Measurements from ENCODE around the gene HLCS. TPM values are rescaled to one million over a fixed set of nuclear protein-coding genes. Genes with fewer than 3 reads are reported as not detected.

Gene HLCS
- 10 to 100 TPM; 27.2 to 38.6 TPM for total RNA-seq

GRCh38 chr21:36966066-36966820 lies at the start of gene HLCS:
Gene HLCS (minus strand): TSS chr21:36966669. CDS start chr21:36966638, 31 bp downstream.
- peak; percentile 92 for ATAC-seq
- TF ChIP-seq, protein P1, sequence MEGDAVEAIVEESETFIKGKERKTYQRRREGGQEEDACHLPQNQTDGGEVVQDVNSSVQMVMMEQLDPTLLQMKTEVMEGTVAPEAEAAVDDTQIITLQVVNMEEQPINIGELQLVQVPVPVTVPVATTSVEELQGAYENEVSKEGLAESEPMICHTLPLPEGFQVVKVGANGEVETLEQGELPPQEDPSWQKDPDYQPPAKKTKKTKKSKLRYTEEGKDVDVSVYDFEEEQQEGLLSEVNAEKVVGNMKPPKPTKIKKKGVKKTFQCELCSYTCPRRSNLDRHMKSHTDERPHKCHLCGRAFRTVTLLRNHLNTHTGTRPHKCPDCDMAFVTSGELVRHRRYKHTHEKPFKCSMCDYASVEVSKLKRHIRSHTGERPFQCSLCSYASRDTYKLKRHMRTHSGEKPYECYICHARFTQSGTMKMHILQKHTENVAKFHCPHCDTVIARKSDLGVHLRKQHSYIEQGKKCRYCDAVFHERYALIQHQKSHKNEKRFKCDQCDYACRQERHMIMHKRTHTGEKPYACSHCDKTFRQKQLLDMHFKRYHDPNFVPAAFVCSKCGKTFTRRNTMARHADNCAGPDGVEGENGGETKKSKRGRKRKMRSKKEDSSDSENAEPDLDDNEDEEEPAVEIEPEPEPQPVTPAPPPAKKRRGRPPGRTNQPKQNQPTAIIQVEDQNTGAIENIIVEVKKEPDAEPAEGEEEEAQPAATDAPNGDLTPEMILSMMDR (IDR thresholded peaks at IDR 0.05), result peak in 3 of 7 experiments; percentile 23 to 56 (median 51)
- TF ChIP-seq POLR2A (IDR thresholded peaks at IDR 0.05), result peak; percentile 47 to 65 (median 60)
- H3K36me3 ChIP-seq (replicated peaks in 1 of 2; ENCODE audit: insufficient read depth in 1 of 2, low read depth in 2 of 2), result no peaks in the 10 kb centered on the region
- peak; percentile 78 to 82 (median 80) for DNase-seq
- intact Hi-C loops (cut with DNase I), result no loop called here
- no peaks in the 10 kb centered on the region for H3K27me3 ChIP-seq
- H3K27ac ChIP-seq, result peak within 1 kb of the TSS; percentile 77 to 92 (median 90)
- H3K9me3 ChIP-seq, result no peaks in the 10 kb centered on the region
- H3K4me3 ChIP-seq, result peak within 1 kb of the TSS; percentile 72 to 74
- 1% methylated on average over 54 of the region's 101 CpGs; no CpG with 5 or more reads in 1 of the 2 donors for WGBS, 2 donors
- H3K4me1 ChIP-seq, result peaks cover 19% of the 10 kb centered on the region

DNA sequence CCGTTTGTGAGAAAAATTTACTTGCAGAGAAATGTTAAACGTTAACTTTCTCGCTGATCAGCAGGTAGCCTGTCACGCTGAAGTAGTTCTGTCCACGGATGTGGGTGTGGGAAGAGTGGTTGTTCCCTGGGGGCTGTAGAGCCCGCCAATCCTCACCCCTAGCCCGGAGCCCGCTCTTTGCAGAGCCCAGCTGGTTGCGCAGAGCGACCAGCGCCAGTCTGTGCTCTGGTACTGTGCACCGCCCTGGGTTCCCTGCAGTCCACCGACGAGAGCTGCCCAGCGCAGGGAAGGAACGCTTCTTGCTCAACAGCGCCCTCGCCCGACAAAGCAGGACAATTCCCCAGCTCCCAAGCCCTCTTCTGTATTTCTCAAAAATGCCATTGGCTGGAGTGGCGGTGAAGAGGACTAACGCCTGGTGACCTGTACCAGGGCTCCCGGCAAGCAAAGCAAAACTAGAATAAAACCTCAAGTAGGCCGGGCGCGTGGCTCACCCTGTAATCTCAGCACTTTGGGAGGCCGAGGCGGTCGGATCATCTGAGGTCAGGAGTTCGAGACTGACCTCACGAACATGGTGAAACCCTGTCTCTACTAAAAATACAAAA lies 43.4 kb upstream of the HLCS start:
- 7 to 13% methylated on average over 14 to 30 of the region's 30 CpGs for WGBS, 2 donors
- Histone ChIP-seq H3K36me3 (replicated peaks in 1 of 2; ENCODE audit: insufficient read depth in 1 of 2, low read depth in 2 of 2) (no peaks in the 10 kb centered on the region), H3K4me1 (peaks cover 20% of the 10 kb centered on the region), H3K27ac (peak overlapping the region in 3 of 4 donors; percentile 39 to 51 (median 45)), H3K9me3 (no peaks in the 10 kb centered on the region), H3K4me3 (peak overlapping the region in 1 of 2 donors; percentile 30), H3K27me3 (no peaks in the 10 kb centered on the region)
- TF ChIP-seq, protein P1 (IDR thresholded peaks at IDR 0.05), result peak; percentile 79 to 97 (median 93)
- peak in 2 of 3 donors; percentile 59 to 65 for TF ChIP-seq POLR2A (IDR thresholded peaks at IDR 0.05)
- intact Hi-C loops (cut with DNase I), result no loop called here
- DNase-seq (peak; percentile 86 to 89 (median 88)), ATAC-seq (peak; percentile 95)

DNA sequence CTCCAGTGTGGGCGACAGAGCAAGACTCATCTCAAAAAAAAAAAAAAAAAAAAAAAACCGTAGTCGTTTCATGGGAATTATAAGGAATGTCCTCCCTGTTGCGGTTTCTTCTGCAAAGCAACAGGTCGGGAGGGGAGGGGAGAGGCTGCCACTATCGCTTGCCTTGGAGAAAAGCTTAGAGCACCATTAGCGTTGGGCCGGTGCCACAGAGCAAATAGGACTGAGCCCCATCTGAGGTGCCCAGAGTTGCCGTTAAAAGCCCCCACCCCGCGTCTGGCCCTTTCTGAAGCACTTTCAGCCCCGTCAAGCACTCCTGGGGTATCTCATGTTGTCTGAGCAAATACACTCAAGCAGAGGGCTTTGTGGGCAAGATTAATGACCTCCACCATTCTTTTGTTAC lies 42.3 kb upstream of the HLCS start:
- ATAC-seq, result no peak
- peak in 1 of 4 donors; percentile 7 for DNase-seq
- H3K27ac ChIP-seq, result no peak overlapping the region
- H3K36me3 ChIP-seq (replicated peaks in 1 of 2; ENCODE audit: insufficient read depth in 1 of 2, low read depth in 2 of 2), result no peaks in the 10 kb centered on the region
- intact Hi-C loops (cut with DNase I), result no loop called here
- peaks cover 20% of the 10 kb centered on the region for H3K4me1 ChIP-seq
- no peak overlapping the region for H3K4me3 ChIP-seq
- no peaks in the 10 kb centered on the region for H3K27me3 ChIP-seq
- WGBS, 2 donors, result 81 to 82% methylated on average over 12 of the region's 12 CpGs
- H3K9me3 ChIP-seq, result no peaks in the 10 kb centered on the region
- TF ChIP-seq, protein P1 (IDR thresholded peaks at IDR 0.05), result no peak
- no peak for TF ChIP-seq POLR2A (IDR thresholded peaks at IDR 0.05)

DNA sequence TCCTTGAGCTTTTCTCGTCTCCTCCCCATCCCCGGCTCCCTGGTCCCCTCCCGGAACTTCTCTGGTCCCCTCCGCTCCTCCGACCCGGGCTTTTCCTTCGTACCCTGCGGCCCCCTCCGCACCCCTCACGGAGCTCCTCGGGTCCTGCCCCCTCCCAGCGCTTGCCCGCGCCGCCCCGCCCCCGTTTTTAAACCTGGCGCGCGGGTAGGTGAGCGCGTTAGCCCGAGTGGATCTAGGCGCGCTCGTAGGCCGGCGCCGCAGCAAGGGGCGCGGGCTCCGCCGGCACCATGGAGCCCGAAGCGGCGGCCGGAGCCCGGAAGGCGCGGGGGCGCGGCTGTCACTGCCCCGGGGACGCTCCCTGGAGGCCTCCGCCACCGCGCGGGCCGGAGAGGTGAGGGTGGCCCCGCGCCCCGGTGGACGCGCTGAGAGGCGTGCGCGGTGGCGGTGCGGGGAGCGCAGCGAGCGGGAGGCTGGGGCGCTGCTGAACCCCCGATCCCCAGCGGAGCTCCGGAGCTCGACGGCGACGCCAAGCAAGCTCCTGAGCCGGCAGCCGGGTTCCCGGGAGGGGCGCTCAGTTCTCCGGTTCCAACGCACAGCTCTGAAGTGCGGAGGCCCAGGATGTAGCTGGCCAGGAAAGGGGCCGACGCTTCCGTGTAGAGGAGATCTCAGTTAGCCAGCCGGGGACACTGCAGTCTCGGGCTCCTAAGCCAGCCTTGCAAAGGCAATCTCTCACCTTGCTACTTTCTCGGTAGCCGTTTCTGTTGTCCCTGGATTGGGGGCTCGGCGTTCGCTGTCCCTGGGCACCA lies 40.2 kb upstream of the HLCS start, which contains the start of gene RIPPLY3:
RIPPLY3 (plus strand) TSS at position 217 of the 806 bp plus-strand sequence; CDS start at position 288, 71 bp downstream.
- H3K36me3 ChIP-seq (replicated peaks in 1 of 2; ENCODE audit: insufficient read depth in 1 of 2, low read depth in 2 of 2), result no peaks in the 10 kb centered on the region
- WGBS, 2 donors, result 1 to 2% methylated on average over 18 to 86 of the region's 87 CpGs
- ATAC-seq (no peak), DNase-seq (no peak)
- no peaks in the 10 kb centered on the region for H3K9me3 ChIP-seq
- intact Hi-C loops (cut with DNase I), result no loop called here
- H3K27me3 ChIP-seq, result no peaks in the 10 kb centered on the region
- H3K27ac ChIP-seq, result no peak within 1 kb of the TSS
- peak within 1 kb of the TSS in 1 of 2 donors; percentile 28 for H3K4me3 ChIP-seq
- H3K4me1 ChIP-seq, result peaks cover 20% of the 10 kb centered on the region
- TF ChIP-seq, protein P1 (IDR thresholded peaks at IDR 0.05), result no peak
- no peak for TF ChIP-seq POLR2A (IDR thresholded peaks at IDR 0.05)

All from body of pancreas (tissue), 4 donors.